Thyroid gland (tissue), 4 donors: ENCODE results near the gene ADAMTSL3. TPM values are rescaled to one million over a fixed set of nuclear protein-coding genes. Genes with fewer than 3 reads are reported as not detected.

ENCODE experiments used
- DNase-seq, 2 donors: peaks; one replicate each; pipeline ENCODE4 v3.0.0-alpha.2; 2019
- H3K27ac ChIP-seq, 3 donors: fragments of 200-600 bp; sonication (generic); 1 replicate in 2 of 3; 2 replicates in 1 of 3; pipeline ENCODE4 v1.5.1; 2016 to 2019; ENCODE audit warnings: mild to moderate bottlenecking in 1 of 3, moderate library complexity in 1 of 3
- H3K27me3 ChIP-seq: fragments of 200-600 bp; sonication (generic); one replicate; pipeline ENCODE4 v1.5.1; 2019
- H3K36me3 ChIP-seq, 2 donors: fragments of 200-600 bp; sonication (generic); one replicate each; pipeline ENCODE4 v1.5.1; 2016 to 2019
- H3K4me1 ChIP-seq, 2 donors: fragments of 200-600 bp; sonication (generic); one replicate each; pipeline ENCODE4 v1.5.1; 2017 to 2019
- H3K4me3 ChIP-seq, 3 donors: fragments of 200-600 bp; sonication (generic); replicated peaks in 1 of 3; 1 replicate in 2 of 3; 2 replicates in 1 of 3; pipeline ENCODE4 v1.5.1; 2016; ENCODE audit warnings: mild to moderate bottlenecking in 1 of 3
- H3K9me3 ChIP-seq: fragments of 200-600 bp; sonication (generic); one replicate; pipeline ENCODE4 v1.5.1; 2017
- CTCF ChIP-seq, 6 experiments: fragments of 200-600 bp in 3 of 6; fragments of 450-650 bp in 3 of 6; sonication (generic) in 3 of 6; IDR thresholded peaks; one replicate each; pipeline ENCODE4 v1.5.1; 2016 to 2019; ENCODE audit warnings: antibody characterized with exemption in 6 of 6, mild to moderate bottlenecking in 2 of 6, inconsistent platforms in 1 of 6, moderate library complexity in 1 of 6
- POLR2A ChIP-seq, 2 donors: fragments of 450-650 bp; IDR thresholded peaks; one replicate each; pipeline ENCODE4 v1.6.1; 2017; ENCODE audit warnings: antibody characterized with exemption in 2 of 2, mild to moderate bottlenecking in 2 of 2, moderate library complexity in 1 of 2
- WGBS, 2 donors: methylation state at CpG; one replicate each; pipeline ENCODE4 v1.1.5; 2017; 5-methylcytosine and 5-hydroxymethylcytosine counted together
- intact Hi-C: fragments of 100-400 bp; cut with DNase I; formaldehyde crosslinking; loops from one replicate; pipeline ENCODE4 v1.15.1; 2023
- total RNA-seq, 4 donors: library from RNA; depleted of rRNA; stranded (reverse); fragments of >200 nt; gene quantifications; one replicate each; pipeline ENCODE4 v1.2.3, GENCODE V29; 2016

ADAMTSL3 gene
- total RNA-seq, 4 donors from 2014 or later = 5.5 to 14.8 (median 6.5) TPM

GRCh38 chr15:83775738-83776137 lies 121.8 kb downstream of the ADAMTSL3 start:
- no peak for DNase-seq
- H3K4me3 ChIP-seq = no peak overlapping the region
- H3K4me1 ChIP-seq = no peaks in the 10 kb centered on the region
- H3K27me3 ChIP-seq = no peaks in the 10 kb centered on the region
- no peak overlapping the region for H3K27ac ChIP-seq
- TF ChIP-seq POLR2A (IDR thresholded peaks at IDR 0.05) (no peak), CTCF (IDR thresholded peaks at IDR 0.05) (no peak)
- no peaks in the 10 kb centered on the region for H3K9me3 ChIP-seq
- H3K36me3 ChIP-seq = no peaks in the 10 kb centered on the region
- 25 to 56% methylated on average over 3 of the region's 3 CpGs for WGBS, 2 donors
- intact Hi-C loops = no loop called here

- Histone ChIP-seq H3K36me3 (no peaks in the 10 kb centered on the region), H3K4me1 (no peaks in the 10 kb centered on the region), H3K27ac (no peak overlapping the region), H3K4me3 (no peak overlapping the region), H3K27me3 (no peaks in the 10 kb centered on the region), H3K9me3 (no peaks in the 10 kb centered on the region)
- WGBS, 2 donors = 81 to 93% methylated on average over 4 of the region's 4 CpGs
- no peak for DNase-seq
- TF ChIP-seq CTCF (IDR thresholded peaks at IDR 0.05) (no peak), POLR2A (IDR thresholded peaks at IDR 0.05) (no peak)
- intact Hi-C loops = no loop called here
Measured at GRCh38 chr15:83776986-83777385, 123.1 kb downstream of the ADAMTSL3 start.

DNA sequence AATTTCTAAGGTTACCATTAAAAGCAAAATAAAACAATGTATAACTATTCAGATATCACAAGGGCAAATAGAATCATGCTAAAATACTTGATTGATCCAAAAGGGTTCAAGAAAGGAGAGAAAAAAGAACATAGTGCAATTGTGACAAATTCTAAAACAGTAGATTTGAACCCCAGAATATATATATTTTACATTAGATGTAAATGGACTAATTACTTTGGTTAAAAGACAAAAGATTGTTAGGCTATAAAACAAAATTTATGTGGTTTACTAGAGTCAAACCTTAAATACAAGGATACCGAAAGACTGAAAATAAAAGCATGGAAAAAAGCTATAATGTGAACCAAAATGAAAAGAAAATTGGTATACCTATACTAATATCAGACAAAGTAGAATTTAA lies 129.3 kb downstream of the ADAMTSL3 start:
- DNase-seq = no peak
- Histone ChIP-seq H3K27me3 (no peaks in the 10 kb centered on the region), H3K27ac (no peak overlapping the region), H3K4me3 (no peak overlapping the region), H3K36me3 (no peaks in the 10 kb centered on the region), H3K4me1 (no peaks in the 10 kb centered on the region), H3K9me3 (no peaks in the 10 kb centered on the region)
- WGBS, 2 donors = 94 to 100% methylated on average over 1 of the region's 1 CpG
- no peak for TF ChIP-seq CTCF (IDR thresholded peaks at IDR 0.05)
- TF ChIP-seq POLR2A (IDR thresholded peaks at IDR 0.05) = no peak
- intact Hi-C loops = no loop called here

DNA sequence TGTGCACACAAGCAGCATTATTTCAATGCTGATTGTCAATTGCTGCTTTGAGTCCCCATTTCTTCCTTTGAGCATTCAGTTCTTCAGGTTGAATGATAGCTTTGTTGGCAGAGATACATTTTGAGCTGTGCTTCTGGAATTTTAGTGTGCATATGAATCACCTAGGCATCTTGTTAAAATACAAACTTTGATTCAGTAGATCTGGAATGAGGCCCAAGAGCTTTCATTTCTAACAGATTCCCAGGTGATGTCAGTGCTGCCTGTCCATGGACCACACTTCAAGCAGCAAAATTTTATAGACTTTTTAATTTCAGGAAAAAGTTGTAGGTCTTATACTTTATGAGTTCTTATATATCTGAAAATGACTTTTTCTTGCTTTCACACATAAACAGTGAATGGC lies 131.1 kb downstream of the ADAMTSL3 start:
- Histone ChIP-seq H3K4me1 (no peaks in the 10 kb centered on the region), H3K27me3 (no peaks in the 10 kb centered on the region), H3K36me3 (no peaks in the 10 kb centered on the region), H3K27ac (no peak overlapping the region), H3K4me3 (no peak overlapping the region), H3K9me3 (no peaks in the 10 kb centered on the region)
- no peak for TF ChIP-seq POLR2A (IDR thresholded peaks at IDR 0.05)
- no peak for TF ChIP-seq CTCF (IDR thresholded peaks at IDR 0.05)
- no peak for DNase-seq
- intact Hi-C loops = no loop called here

GRCh38 chr15:83786336-83786735 lies 132.4 kb downstream of the ADAMTSL3 start:
- H3K4me1 ChIP-seq = no peaks in the 10 kb centered on the region
- no peaks in the 10 kb centered on the region for H3K9me3 ChIP-seq
- no peak overlapping the region for H3K4me3 ChIP-seq
- WGBS, 2 donors = 83 to 86% methylated on average over 5 of the region's 5 CpGs
- intact Hi-C loops = no loop called here
- H3K27ac ChIP-seq = no peak overlapping the region
- no peak for TF ChIP-seq POLR2A (IDR thresholded peaks at IDR 0.05)
- TF ChIP-seq CTCF (IDR thresholded peaks at IDR 0.05) = no peak
- DNase-seq = no peak
- H3K36me3 ChIP-seq = no peaks in the 10 kb centered on the region
- no peaks in the 10 kb centered on the region for H3K27me3 ChIP-seq
